Measurements from ENCODE around the gene NEUROG3. TPM values are rescaled to one million over a fixed set of nuclear protein-coding genes. Genes with fewer than 3 reads are reported as not detected.

Gene NEUROG3
- total RNA-seq, 2 experiments from 2014 or later, result not detected

- Histone ChIP-seq H2AFZ (ENCODE audit: low read length) (no peak overlapping the region), H3K4me3 (ENCODE audit: low read depth, low read length, poor library complexity, severe bottlenecking) (no peak overlapping the region), H4K20me1 (ENCODE audit: insufficient read depth, low read length) (no peaks in the 10 kb centered on the region), H3K4me1 (ENCODE audit: insufficient read depth, low read length, poor library complexity, severe bottlenecking) (peaks cover 5% of the 10 kb centered on the region), H3K27ac (ENCODE audit: low read depth, low read length, poor library complexity, severe bottlenecking) (no peak overlapping the region), H3K4me2 (ENCODE audit: low read length) (no peak overlapping the region), H3K9me2 (ENCODE audit: insufficient read depth, low read length) (no peaks in the 10 kb centered on the region), H3K9me3 (ENCODE audit: low read length) (no peaks in the 10 kb centered on the region), H3K79me2 (ENCODE audit: insufficient read depth, low read depth, low read length) (no peaks in the 10 kb centered on the region), H3K36me3 (ENCODE audit: insufficient read depth, low read length) (no peaks in the 10 kb centered on the region)
- DNase-seq (ENCODE audit: low spot score), result no peak
- no peak for TF ChIP-seq EZH2phosphoT487 (IDR thresholded peaks at IDR 0.05; ENCODE audit: borderline replicate concordance, low read depth, low read length)
- no peak for TF ChIP-seq CTCF (conservative IDR thresholded peaks at IDR 0.05; ENCODE audit: low read length)
- intact Hi-C loops (cut with micrococcal nuclease; ENCODE audit: unreplicated experiment), result no loop called here
- POLR2A ChIA-PET, result no interaction called here
- BruUV-seq (replicated peaks), result no TSS peak
- CTCF ChIA-PET (ENCODE audit: unreplicated experiment), result no interaction called here
These were observed 4.5 kb downstream of the NEUROG3 start for GRCh38 chr10:69568472-69569395.

- intact Hi-C loops (cut with micrococcal nuclease; ENCODE audit: unreplicated experiment), result no loop called here
- BruUV-seq (replicated peaks), result no TSS peak
- H4K20me1 ChIP-seq (ENCODE audit: insufficient read depth, low read length), result no peaks in the 10 kb centered on the region
- H3K27ac ChIP-seq (ENCODE audit: low read depth, low read length, poor library complexity, severe bottlenecking), result no peak overlapping the region
- POLR2A ChIA-PET, result no interaction called here
- H3K9me3 ChIP-seq (ENCODE audit: low read length), result no peaks in the 10 kb centered on the region
- no peaks in the 10 kb centered on the region for H3K36me3 ChIP-seq (ENCODE audit: insufficient read depth, low read length)
- H3K4me2 ChIP-seq (ENCODE audit: low read length), result no peak overlapping the region
- TF ChIP-seq EZH2phosphoT487 (IDR thresholded peaks at IDR 0.05; ENCODE audit: borderline replicate concordance, low read depth, low read length), result no peak
- TF ChIP-seq CTCF (conservative IDR thresholded peaks at IDR 0.05; ENCODE audit: low read length), result no peak
- no peaks in the 10 kb centered on the region for H3K79me2 ChIP-seq (ENCODE audit: insufficient read depth, low read depth, low read length)
- no peaks in the 10 kb centered on the region for H3K4me1 ChIP-seq (ENCODE audit: insufficient read depth, low read length, poor library complexity, severe bottlenecking)
- no peak overlapping the region for H3K4me3 ChIP-seq (ENCODE audit: low read depth, low read length, poor library complexity, severe bottlenecking)
- CTCF ChIA-PET (ENCODE audit: unreplicated experiment), result no interaction called here
- H2AFZ ChIP-seq (ENCODE audit: low read length), result no peak overlapping the region
- no peak for DNase-seq (ENCODE audit: low spot score)
- H3K9me2 ChIP-seq (ENCODE audit: insufficient read depth, low read length), result no peaks in the 10 kb centered on the region
These were observed 5.3 kb downstream of the NEUROG3 start for GRCh38 chr10:69567920-69568319.

- DNase-seq (ENCODE audit: low spot score), result no peak
- CTCF ChIA-PET (ENCODE audit: unreplicated experiment), result no interaction called here
- BruUV-seq (replicated peaks), result no TSS peak
These were observed 10.4 kb downstream of the NEUROG3 start for GRCh38 chr10:69562731-69563254.

More at GRCh38 chr10:69562731-69563254, 10.4 kb downstream of the NEUROG3 start:
- Histone ChIP-seq H3K4me1 (ENCODE audit: insufficient read depth, low read length, poor library complexity, severe bottlenecking) (no peaks in the 10 kb centered on the region), H3K9me3 (ENCODE audit: low read length) (no peaks in the 10 kb centered on the region), H3K36me3 (ENCODE audit: insufficient read depth, low read length) (no peaks in the 10 kb centered on the region), H3K4me3 (ENCODE audit: low read depth, low read length, poor library complexity, severe bottlenecking) (no peak overlapping the region), H3K27ac (ENCODE audit: low read depth, low read length, poor library complexity, severe bottlenecking) (no peak overlapping the region), H4K20me1 (ENCODE audit: insufficient read depth, low read length) (no peaks in the 10 kb centered on the region), H3K79me2 (ENCODE audit: insufficient read depth, low read depth, low read length) (no peaks in the 10 kb centered on the region), H3K9me2 (ENCODE audit: insufficient read depth, low read length) (no peaks in the 10 kb centered on the region), H2AFZ (ENCODE audit: low read length) (no peak overlapping the region), H3K4me2 (ENCODE audit: low read length) (no peak overlapping the region)
- POLR2A ChIA-PET, result no interaction called here
- TF ChIP-seq EZH2phosphoT487 (IDR thresholded peaks at IDR 0.05; ENCODE audit: borderline replicate concordance, low read depth, low read length), result no peak
- no peak for TF ChIP-seq CTCF (conservative IDR thresholded peaks at IDR 0.05; ENCODE audit: low read length)
- intact Hi-C loops (cut with micrococcal nuclease; ENCODE audit: unreplicated experiment), result no loop called here

All from OCI-LY7 (cell line).